RWPE2 (cell line): ENCODE results near the gene CDK5.

ENCODE experiments used
- ATAC-seq: fragments of 200-7000 bp; cut with Tn5 transposase; 3 replicates; pipeline ENCODE4 v1.9.1; 2021; ENCODE audit warnings: low read depth
- DNase-seq: peaks from one replicate; pipeline ENCODE4 v3.0.0-alpha.2; 2020; ENCODE audit warnings: low spot score
- H3K27ac ChIP-seq: fragments of 450-650 bp; 2 replicates; pipeline ENCODE4 v1.5.1; 2017; ENCODE audit warnings: mild to moderate bottlenecking; ENCODE audit not compliant: poor library complexity, severe bottlenecking
- H3K27me3 ChIP-seq: fragments of 250-450 bp; sonication (Bioruptor Pico); 2 replicates; pipeline ENCODE4 v1.5.1; 2021; ENCODE audit warnings: mild to moderate bottlenecking, moderate library complexity; ENCODE audit not compliant: insufficient read depth, poor library complexity, severe bottlenecking
- H3K36me3 ChIP-seq: fragments of 250-450 bp; sonication (Bioruptor Pico); 2 replicates; pipeline ENCODE4 v1.5.1; 2020; ENCODE audit warnings: low read depth, mild to moderate bottlenecking, moderate library complexity
- H3K4me1 ChIP-seq: fragments of 250-450 bp; sonication (Bioruptor Pico); 2 replicates; pipeline ENCODE4 v1.5.1; 2021; ENCODE audit warnings: mild to moderate bottlenecking, moderate library complexity; ENCODE audit not compliant: insufficient read depth, poor library complexity, severe bottlenecking
- H3K4me3 ChIP-seq: fragments of 250-450 bp; sonication (Bioruptor Pico); 2 replicates; pipeline ENCODE4 v1.5.1; 2021; ENCODE audit warnings: mild to moderate bottlenecking, moderate library complexity; ENCODE audit not compliant: severe bottlenecking
- H3K9me3 ChIP-seq: fragments of 250-450 bp; sonication (Bioruptor Pico); 2 replicates; pipeline ENCODE4 v1.5.1; 2021; ENCODE audit warnings: mild to moderate bottlenecking, moderate library complexity; ENCODE audit not compliant: severe bottlenecking
- CTCF ChIP-seq: fragments of 450-650 bp; IDR thresholded peaks from one replicate; pipeline ENCODE4 v1.5.1; 2017; ENCODE audit warnings: mild to moderate bottlenecking, moderate library complexity; ENCODE audit not compliant: poor library complexity, severe bottlenecking

CDK5 gene

GRCh38 chr7:151077705-151078232 lies 20.1 kb upstream of the CDK5 start:
- no peak overlapping the region for H3K27ac ChIP-seq
- peaks cover 43% of the 10 kb centered on the region for H3K36me3 ChIP-seq

GRCh38 chr7:151076863-151077704 lies 19.4 kb upstream of the CDK5 start:
- DNase-seq (no peak), ATAC-seq (no peak)
- Histone ChIP-seq H3K27me3 (no peaks in the 10 kb centered on the region), H3K4me3 (no peak overlapping the region), H3K9me3 (no peaks in the 10 kb centered on the region), H3K27ac (no peak overlapping the region), H3K4me1 (peaks cover 3% of the 10 kb centered on the region), H3K36me3 (peaks cover 50% of the 10 kb centered on the region)
- TF ChIP-seq CTCF, result no peak

More at GRCh38 chr7:151077705-151078232, 20.1 kb upstream of the CDK5 start:
- no peaks in the 10 kb centered on the region for H3K9me3 ChIP-seq
- H3K27me3 ChIP-seq, result no peaks in the 10 kb centered on the region
- ATAC-seq (no peak), DNase-seq (no peak)
- H3K4me3 ChIP-seq, result no peak overlapping the region
- no peak for TF ChIP-seq CTCF
- peaks cover 6% of the 10 kb centered on the region for H3K4me1 ChIP-seq

- Histone ChIP-seq H3K9me3 (no peaks in the 10 kb centered on the region), H3K4me3 (no peak overlapping the region), H3K4me1 (no peaks in the 10 kb centered on the region), H3K27ac (no peak overlapping the region), H3K36me3 (peaks cover 55% of the 10 kb centered on the region), H3K27me3 (no peaks in the 10 kb centered on the region)
- TF ChIP-seq CTCF, result no peak
- DNase-seq (no peak), ATAC-seq (no peak)
Observed at GRCh38 chr7:151075978-151076426, 18.3 kb upstream of the CDK5 start.

GRCh38 chr7:151075662-151075971 lies 17.9 kb upstream of the CDK5 start:
- H3K27me3 ChIP-seq, result no peaks in the 10 kb centered on the region
- H3K9me3 ChIP-seq, result no peaks in the 10 kb centered on the region
- DNase-seq (no peak), ATAC-seq (no peak)
- H3K27ac ChIP-seq, result no peak overlapping the region
- TF ChIP-seq CTCF, result no peak
- peaks cover 58% of the 10 kb centered on the region for H3K36me3 ChIP-seq
- H3K4me3 ChIP-seq, result no peak overlapping the region
- H3K4me1 ChIP-seq, result no peaks in the 10 kb centered on the region
